ENCODE results near the gene GNB1L.

Gene GNB1L

GRCh38 chr22:19854778-19855503, at the start of gene GNB1L, which contains the start of gene RTL10:
GNB1L (minus strand) TSS chr22:19854874; CDS start chr22:19821355, 33,519 bp downstream.
RTL10 (minus strand) TSS chr22:19854874; CDS start chr22:19852261, 2,613 bp downstream.
- peak; percentile 80 to 91 for DNase-seq (ENCODE audit: low read depth in 2 of 2, low spot score in 1 of 2)

- DNase-seq (ENCODE audit: low read depth in 2 of 2, low spot score in 1 of 2): no peak
Observed at GRCh38 chr22:19904174-19904856, 49.6 kb upstream of the GNB1L start.

- DNase-seq (ENCODE audit: low read depth in 2 of 2, low spot score in 1 of 2): no peak
Observed at GRCh38 chr22:19903513-19903912, 48.8 kb upstream of the GNB1L start.

GRCh38 chr22:19903031-19903430, 48.4 kb upstream of the GNB1L start:
- DNase-seq (ENCODE audit: low read depth in 2 of 2, low spot score in 1 of 2): no peak

- no peak for DNase-seq (ENCODE audit: low read depth in 2 of 2, low spot score in 1 of 2)
Observed at GRCh38 chr22:19902245-19902715, 47.6 kb upstream of the GNB1L start.

GRCh38 chr22:19901577-19902244, 47.0 kb upstream of the GNB1L start:
- no peak for DNase-seq (ENCODE audit: low read depth in 2 of 2, low spot score in 1 of 2)

- no peak for DNase-seq (ENCODE audit: low read depth in 2 of 2, low spot score in 1 of 2)
Observed at GRCh38 chr22:19900707-19901436, 46.2 kb upstream of the GNB1L start.

GRCh38 chr22:19898831-19899567, 44.3 kb upstream of the GNB1L start:
- no peak for DNase-seq (ENCODE audit: low read depth in 2 of 2, low spot score in 1 of 2)

- DNase-seq (ENCODE audit: low read depth in 2 of 2, low spot score in 1 of 2): no peak
Observed at GRCh38 chr22:19898145-19898544, 43.5 kb upstream of the GNB1L start.

GRCh38 chr22:19897726-19898125, 43.1 kb upstream of the GNB1L start:
- DNase-seq (ENCODE audit: low read depth in 2 of 2, low spot score in 1 of 2): no peak

GRCh38 chr22:19896665-19897355, 42.1 kb upstream of the GNB1L start:
- DNase-seq (ENCODE audit: low read depth in 2 of 2, low spot score in 1 of 2): no peak

- DNase-seq (ENCODE audit: low read depth in 2 of 2, low spot score in 1 of 2): no peak
Observed at GRCh38 chr22:19895160-19895849, 40.6 kb upstream of the GNB1L start.

- DNase-seq (ENCODE audit: low read depth in 2 of 2, low spot score in 1 of 2): no peak
Observed at GRCh38 chr22:19893363-19893762, 38.7 kb upstream of the GNB1L start.

- DNase-seq (ENCODE audit: low read depth in 2 of 2, low spot score in 1 of 2): no peak
Observed at GRCh38 chr22:19892925-19893324, 38.3 kb upstream of the GNB1L start.

GRCh38 chr22:19892257-19892879, 37.7 kb upstream of the GNB1L start:
- peak in 1 of 2 donors; percentile 10 for DNase-seq (ENCODE audit: low read depth in 2 of 2, low spot score in 1 of 2)

- DNase-seq (ENCODE audit: low read depth in 2 of 2, low spot score in 1 of 2): peak; percentile 69 to 77
Observed at GRCh38 chr22:19891317-19892256, 36.9 kb upstream of the GNB1L start.

GRCh38 chr22:19890502-19891316, 36.0 kb upstream of the GNB1L start:
- no peak for DNase-seq (ENCODE audit: low read depth in 2 of 2, low spot score in 1 of 2)

All from stimulated activated CD8-positive, alpha-beta memory T cell treated with anti-CD3 and anti-CD28 coated beads, Interleukin-4, amount 100 ng/mL, for 4 hours (primary cell).